ENCODE data around the gene UAP1.
A peak's percentile ranks its signal among the peaks of the same experiment; 100 is the strongest.

UAP1 gene

DNA sequence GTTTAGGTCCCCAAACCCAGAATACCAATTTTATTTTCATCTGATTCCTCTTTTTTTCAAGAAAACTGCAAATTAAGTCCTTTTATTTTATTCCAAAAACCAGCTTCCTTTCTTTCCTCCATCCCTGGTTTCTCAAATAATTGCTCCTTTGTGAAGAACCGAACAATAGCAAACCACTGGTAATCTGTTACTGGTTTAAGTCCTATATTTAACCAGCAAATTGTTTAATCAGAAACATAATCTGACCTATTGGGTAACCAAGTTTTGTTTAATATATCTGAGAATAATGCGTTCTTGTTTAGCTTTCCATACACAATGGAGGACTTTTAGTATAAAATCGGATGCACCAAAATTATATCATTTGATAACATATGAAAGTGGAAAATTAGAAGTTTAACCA, 57.6 kb downstream of the UAP1 start:
- no peak for DNase-seq

DNA sequence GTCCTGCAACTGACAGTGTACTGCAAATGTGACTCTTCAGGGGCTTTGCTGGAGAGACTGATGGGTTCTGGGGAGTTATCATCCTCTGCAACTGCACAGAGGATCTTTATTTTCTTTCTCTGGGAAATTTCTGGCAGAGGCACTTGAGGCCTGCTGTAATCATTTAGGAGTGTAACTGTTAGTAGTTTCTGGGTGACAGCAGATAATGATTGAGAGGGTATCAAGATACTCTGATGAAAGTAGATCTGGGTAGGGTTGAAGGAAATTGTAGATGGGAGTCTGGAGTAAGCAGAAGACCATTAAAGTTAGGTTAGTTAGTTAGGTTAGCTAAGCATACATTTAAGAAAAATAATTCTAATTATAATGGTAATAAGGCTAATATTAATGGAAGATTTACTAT, 59.7 kb downstream of the UAP1 start:
- DNase-seq, result no peak

DNA sequence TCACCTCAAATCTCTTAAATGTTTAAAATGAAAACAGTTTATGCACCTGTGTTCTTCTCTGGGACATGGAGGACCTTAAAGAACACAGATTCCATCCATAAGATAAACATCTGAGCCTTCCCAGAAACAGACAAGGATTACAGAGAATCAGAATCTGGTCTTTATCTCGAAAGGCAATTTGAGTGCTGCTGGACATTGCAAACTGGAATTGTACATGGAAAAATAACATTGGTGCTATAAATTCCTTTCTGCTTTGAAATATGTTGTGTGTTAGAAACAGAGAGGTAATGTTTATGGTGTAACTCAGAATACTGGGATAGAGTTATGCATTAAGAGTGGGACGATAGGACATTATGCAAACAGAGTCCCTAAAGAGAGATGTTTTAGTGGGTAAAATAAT, 64.2 kb downstream of the UAP1 start:
- no peak for DNase-seq

DNA sequence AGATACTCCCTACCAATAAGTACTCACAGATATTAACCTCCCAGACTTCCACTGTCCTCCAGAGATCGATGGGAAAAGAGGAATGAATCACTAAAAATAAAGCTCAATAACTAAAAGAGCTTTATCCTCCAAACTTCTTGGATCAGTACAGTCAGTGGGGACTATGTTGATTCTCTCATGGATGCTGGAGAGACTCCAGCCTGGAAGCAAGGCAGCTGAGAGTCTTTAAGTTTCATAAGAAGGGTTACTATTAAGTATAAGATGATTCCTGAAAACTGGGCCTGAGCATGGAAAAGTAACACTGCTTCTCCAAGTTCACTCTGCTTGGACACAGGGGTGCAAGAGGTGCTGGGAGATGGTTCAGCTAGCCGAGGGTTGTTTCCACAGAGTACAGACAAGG, 64.6 kb downstream of the UAP1 start:
- DNase-seq, result no peak

DNA sequence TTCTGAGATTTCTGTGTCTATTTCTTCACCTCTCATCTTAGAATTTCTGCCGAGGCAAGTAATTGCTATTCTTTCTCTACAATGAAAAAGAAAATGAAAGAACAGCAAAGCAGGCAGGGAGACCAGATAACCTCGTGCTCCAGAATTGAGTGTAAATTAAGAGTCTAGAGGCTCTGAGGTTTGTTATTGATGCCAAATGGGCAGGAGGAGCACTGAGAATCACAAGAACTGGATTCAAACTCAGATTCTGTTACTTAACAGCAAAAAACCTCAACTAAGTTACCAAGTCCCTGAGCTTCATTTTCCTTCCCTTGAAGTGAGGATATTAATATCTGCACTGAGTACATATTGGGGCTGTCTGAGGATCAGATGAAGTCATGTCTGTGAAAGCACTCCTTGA, 65.2 kb downstream of the UAP1 start:
- no peak for DNase-seq

DNA sequence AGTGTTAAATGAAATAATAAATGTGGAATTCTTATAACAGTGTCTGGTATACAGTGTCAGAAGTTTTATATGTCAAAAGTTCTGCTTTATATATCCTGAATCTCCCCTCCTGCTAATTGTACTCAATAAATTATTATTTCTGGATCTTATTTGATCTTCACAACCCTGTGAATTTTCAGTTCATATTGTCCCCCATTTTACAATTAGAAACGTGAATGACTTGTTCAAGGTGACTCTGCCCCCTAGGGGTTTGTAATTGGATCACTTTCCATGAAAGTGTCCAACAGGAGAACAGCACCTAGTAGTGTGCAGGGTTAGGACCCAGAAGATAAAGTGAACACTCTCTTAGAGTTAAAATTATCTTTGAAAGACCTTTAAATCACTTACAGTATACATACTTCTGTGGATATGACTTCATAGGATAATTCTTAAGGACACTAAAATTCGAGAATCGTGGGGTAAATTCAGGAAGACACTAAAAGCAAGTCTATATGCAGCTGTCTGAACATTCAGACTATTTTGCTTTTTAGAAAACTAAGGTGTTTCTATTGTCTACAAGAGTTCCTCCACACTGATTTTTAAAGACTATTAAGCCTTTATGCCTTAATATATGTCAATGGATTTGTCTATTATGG, 66.3 kb downstream of the UAP1 start:
- no peak for DNase-seq

DNA sequence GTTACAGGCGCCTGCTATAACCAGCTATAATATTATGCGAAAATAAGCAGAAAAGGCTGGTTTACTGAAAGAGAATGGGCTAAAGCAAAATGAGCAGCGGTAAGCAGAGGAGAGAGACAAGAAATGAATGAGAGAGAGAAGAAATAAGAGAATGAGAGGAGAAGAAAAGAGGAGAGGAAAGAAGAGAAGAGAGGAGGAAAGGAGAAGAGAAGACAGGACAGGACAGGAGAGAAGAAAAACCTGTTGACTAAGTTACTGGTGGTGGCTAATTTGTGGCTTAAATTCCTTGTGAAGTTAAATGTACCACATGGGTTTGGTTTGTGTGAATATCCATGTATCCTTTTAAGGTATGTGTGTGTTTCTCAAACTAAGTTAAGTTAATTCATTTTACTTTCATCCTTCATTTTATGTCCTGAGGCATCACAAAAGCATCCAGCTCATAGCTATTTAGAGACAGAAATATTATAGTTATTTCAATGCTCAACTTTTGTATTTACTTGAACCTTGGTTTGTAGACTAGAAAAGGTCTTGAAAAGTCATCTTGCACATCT, 67.6 kb downstream of the UAP1 start:
- no peak for DNase-seq

DNA sequence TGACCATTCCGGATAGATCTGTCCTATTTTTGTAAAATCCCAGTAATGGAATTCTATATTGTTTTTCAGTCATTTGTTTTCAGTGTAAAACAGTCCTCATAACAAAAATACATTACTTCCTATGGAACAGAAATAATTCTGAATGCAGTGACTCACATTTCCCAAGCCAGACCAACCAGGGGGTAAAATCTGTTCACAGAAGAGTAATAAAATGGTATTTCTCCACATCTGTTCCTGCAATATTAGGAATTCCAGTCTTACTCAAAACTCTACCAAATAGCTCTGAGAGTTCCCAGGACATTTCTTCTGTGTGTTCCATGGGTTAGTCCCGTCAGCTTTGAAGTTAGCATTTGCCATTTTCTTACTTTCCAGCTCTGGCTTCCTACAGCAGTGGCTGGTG, 68.1 kb downstream of the UAP1 start:
- peak; percentile 41 for DNase-seq

DNA sequence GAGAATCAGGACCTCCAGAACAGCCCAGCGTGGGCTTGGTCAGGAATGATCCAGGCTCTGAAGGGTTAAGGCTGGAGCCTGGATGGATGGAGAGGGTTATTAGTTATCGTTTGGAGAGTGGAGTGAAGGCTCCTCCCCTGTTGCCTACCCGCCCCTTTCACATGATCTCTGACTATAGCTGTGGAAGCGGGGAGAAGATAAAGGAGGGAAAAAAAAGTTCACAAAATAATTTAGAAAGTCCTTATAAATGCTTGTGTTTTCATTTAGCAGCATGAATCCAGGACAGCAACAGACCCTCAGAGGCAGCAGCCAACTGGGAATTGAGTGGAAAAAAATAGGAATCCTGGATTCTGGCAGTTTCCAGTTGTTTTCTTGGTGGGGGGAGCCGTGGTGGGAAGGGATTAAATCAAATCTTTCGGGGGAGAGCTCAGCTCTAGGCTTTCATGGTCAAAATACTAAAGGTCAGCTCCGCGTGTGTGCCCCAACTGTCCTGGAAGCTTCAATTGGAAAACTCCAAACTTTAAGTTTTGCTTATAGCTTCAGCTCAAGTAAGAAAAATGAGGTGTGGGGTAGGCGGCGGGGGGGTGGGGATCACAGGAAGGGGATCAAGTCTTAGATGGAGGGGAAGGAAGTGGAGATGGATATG, 70.1 kb downstream of the UAP1 start:
- peak; percentile 18 for DNase-seq

DNA sequence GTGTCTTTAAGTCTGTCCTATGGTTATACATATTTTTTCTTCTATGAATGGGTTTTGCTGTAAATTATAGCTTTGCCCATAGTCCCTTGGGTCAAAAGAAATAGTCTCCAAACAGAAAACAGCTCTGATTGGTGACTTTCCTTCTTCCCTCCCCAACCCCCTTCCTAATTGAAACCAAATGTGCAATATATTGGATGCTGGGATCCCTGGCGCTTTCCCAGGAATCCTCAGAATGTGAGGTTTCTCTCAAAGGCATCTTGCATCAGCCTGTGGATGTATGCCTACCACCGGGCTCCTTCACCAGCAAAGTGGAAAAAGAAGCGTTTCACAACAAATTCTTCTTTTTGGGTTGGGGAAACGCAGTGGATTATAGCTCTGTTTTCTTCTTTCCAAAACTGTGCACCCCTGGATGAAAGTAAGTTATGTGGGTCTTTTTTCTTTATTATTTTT, 70.7 kb downstream of the UAP1 start, which contains the start of gene DDR2:
Gene DDR2, plus strand, starts transcription at position 248 of the 450 bp plus-strand sequence. CDS start 86,600 bp downstream, outside the sequence.
- peak; percentile 88 for DNase-seq

DNA sequence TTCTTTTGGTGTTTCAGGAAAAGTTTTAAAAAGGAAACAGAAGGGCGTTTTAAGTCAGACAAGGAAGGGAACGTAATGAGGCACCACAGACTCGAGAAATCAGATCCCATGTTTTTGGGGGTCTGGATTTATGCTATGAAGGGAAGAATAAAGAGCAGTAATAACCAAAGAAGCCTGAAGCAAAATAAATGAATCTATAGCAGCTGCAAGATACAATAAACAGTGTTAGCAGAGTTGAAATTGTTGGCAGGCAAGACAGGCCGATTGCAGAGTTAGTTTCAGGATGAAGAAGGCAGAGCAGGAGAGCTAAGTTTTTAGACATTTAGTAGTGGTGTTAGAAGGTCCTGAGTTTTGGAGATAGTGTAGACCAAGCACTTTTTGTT, 71.2 kb downstream of the UAP1 start:
- no peak for DNase-seq

DNA sequence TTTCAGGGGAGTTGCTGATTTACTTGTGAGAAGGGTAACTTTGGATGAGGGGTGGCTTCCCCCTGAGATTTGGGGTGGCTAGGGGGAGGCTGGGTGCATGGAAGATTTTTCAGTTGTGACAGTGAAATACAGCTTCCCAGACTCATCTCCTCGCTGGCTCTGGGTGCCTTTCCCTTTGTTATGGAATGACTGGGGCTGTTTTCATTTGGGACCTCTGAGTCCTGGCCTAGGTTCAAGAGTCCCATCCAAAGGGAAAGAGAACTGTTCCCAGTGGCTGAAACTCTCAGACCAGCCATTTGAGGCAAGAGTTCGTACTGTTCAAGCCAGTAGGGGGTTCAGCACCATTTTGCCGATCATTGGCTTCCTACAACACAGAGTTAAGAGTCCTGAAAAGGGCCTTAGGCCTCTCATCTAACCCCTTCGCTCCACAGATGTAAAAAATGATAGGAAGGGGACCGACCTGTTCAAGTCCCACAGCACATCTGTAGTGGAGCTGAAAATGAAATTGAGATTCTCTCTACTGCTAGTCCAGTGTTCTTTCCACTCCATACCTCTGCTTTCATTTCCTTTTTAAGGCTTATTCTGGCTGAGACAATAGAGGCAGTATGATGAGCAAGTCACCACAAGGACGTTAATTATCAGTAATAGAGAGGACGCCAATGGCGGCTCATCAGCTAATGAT, 71.7 kb downstream of the UAP1 start:
- DNase-seq, result no peak

DNA sequence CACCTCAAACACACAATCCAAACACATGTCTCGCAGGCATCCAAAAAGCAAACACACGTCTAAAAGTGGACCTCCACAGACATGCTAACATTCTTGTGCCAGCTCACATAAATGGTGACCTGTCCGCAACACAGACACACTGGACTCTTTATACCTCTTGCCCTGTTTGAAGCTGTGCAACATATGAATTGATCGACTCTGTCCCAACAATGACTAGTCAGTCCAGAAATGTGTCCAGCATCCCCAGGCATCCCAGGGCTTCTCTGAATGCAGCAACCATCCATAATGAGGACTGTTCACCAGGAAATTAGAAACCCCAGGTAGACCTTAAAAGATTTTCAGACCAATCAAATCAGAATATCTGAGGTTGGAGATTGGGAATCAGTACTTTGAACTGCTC, 73.9 kb downstream of the UAP1 start:
- DNase-seq, result no peak

DNA sequence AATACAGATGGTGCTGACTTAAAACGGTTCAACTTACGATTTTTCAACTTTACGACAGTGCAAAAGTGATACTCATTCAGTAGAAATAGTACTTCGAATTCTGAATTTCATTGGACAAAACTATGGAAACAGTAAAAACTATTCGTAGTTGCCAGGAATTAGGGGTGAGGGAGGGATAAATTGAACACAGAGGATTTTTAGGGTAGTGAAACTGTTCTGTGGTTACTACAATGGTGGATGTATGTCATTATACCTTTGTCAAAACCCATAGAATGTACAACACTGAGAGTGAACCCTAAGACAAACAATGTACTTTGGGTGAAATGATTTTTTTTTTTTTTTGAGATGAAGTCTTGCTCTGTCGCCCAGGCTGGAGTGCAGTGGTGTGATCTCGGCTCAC, 78.2 kb downstream of the UAP1 start:
- DNase-seq, result no peak

DNA sequence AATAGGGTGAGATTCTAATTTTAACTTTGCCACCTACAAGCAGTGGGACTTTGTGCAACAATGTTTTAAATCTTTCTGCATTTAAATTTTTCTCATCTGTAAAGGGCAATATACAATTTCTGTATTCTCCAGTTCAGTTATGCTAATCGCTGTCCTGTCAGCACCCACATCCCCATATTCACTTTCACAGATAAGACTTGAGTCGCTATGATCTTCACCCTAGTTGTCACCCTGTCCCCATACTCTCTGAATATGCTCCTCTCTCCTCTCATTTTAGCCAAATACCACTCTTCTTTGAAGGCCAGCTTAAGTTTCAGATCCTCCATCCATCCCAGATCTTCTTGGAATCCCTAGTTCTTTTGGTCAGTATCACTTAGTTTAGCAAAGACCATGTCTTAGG, 79.6 kb downstream of the UAP1 start:
- no peak for DNase-seq

DNA sequence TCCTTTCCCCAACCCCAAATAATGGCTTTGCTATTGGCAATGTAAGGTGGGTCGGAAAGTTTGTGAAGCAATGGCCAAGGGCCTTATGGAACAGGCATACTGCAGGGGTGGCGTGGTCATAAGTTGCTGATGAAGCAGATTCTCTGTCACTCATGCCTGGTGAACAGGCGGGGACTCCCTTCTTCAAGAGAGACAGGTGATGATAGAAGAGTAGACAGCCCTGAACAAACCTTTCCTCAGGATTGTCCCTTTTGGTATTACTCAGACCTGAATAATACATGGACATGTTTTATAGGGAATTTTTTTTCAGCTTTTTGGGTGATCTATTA, 83.4 kb downstream of the UAP1 start:
- no peak for DNase-seq

DNA sequence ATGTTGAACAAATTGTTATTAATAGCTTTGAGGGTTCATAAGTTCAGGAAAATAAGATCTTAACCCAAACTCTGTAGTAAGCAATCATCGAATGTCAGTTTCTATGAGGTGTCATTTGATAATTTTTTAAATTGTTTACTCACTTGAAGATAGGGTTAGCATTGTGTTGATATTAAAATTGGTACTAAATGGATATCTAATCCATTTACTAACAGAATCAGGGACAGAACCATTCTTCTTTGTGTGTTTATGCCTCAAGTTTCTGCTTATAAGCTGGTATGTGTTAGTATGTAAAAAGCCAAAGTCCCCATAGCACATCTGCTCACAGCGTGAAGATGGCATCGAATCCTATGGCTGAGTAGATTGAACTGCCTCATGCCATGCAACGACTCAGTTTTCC, 84.1 kb downstream of the UAP1 start:
- DNase-seq, result no peak

DNA sequence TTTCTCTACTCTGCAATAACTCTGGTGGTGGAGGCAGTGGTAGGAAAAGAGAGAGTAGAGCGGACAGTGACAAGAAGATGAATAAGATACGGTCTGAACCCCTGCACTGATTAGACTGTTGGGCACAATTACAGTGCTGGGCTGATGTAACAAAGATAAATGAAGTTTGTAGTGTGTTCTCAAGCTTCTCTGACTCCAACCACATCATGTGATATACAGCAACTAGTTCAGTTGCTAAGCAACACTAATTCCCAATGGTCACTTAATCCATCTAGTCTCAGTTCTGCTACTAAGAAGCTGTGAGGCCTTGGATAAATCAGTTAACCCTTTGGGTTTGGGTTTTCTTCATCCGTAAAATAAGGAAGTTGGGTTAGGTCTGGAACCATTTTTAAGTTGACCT, 88.1 kb downstream of the UAP1 start:
- no peak for DNase-seq

Measured in amniotic stem cell (primary cell).